Measurements from ENCODE around the gene TRAF7. TPM values are rescaled to one million over a fixed set of nuclear protein-coding genes. Genes with fewer than 3 reads are reported as not detected.

TRAF7 gene
- total RNA-seq, 1 experiment from 2014 or later, result 160 TPM

- TF ChIP-seq CBX3 (IDR thresholded peaks at IDR 0.05; ENCODE audit: low read depth), result no peak
- no peak for TF ChIP-seq JUND (IDR thresholded peaks at IDR 0.05)
- TF ChIP-seq RAD21 (IDR thresholded peaks at IDR 0.05; ENCODE audit: low read depth), result no peak
Measured at GRCh38 chr16:2156849-2157224, 1.3 kb downstream of the TRAF7 start (continued).

- intact Hi-C loops (cut with micrococcal nuclease), result loop anchor here (5.0 kb wide), 1 partner anchor 865 kb away; the partner anchor contains the start of genes HCFC1R1, THOC6 and TNFRSF12A
- Histone ChIP-seq H4K20me1 (ENCODE audit: insufficient read depth) (no peaks in the 10 kb centered on the region), H3K36me3 (ENCODE audit: control insufficient read depth in 1 of 2, insufficient read depth in 2 of 2, low read length in 2 of 2) (peaks cover 0 to 31% of the 10 kb centered on the region in 2 experiments; a peak in 2 of 4 replicates), H3K4me1 (ENCODE audit: control insufficient read depth in 1 of 2, insufficient read depth in 2 of 2, low read length in 2 of 2) (peaks cover 45 to 73% of the 10 kb centered on the region in 2 experiments), H3K9ac (ENCODE audit: low read length) (peak overlapping the region; percentile 98), H3K9me2 (ENCODE audit: insufficient read depth) (no peaks in the 10 kb centered on the region), H3K4me2 (ENCODE audit: low read length) (peak overlapping the region; percentile 97), H2AFZ (ENCODE audit: low read depth, low read length, poor library complexity, severe bottlenecking) (no peak overlapping the region), H3K27me3 (ENCODE audit: insufficient read depth, low read length) (no peaks in the 10 kb centered on the region), H3K9me3 (ENCODE audit: control insufficient read depth in 1 of 2, insufficient read depth in 1 of 2, low read depth in 1 of 2, low read length in 2 of 2) (no peaks in the 10 kb centered on the region), H3K27ac (ENCODE audit: low read depth, low read length) (peak overlapping the region; percentile 80; the same call in 1 of the 2 replicates), H3K4me3 (replicated peaks in 1 of 2; ENCODE audit: low read depth in 1 of 2, low read length in 2 of 2) (no peak overlapping the region; a peak in 1 of 4 replicates), H3K79me2 (ENCODE audit: insufficient read depth, low read length) (peaks cover 92% of the 10 kb centered on the region)
- no peak for TF ChIP-seq EZH2phosphoT487 (IDR thresholded peaks at IDR 0.05; ENCODE audit: borderline replicate concordance)
- ChIA-PET POLR2A (no interaction called here), RAD21 (ENCODE audit: low non-redundant PET in 1 of 2, low total read pairs in 2 of 2, uncharacterized antibody in 2 of 2, unreplicated experiment in 2 of 2) (no interaction called here), CTCF (no interaction called here)
- ATAC-seq (no peak), DNase-seq (ENCODE audit: low read depth, low spot score) (no peak)
- BruUV-seq (replicated peaks), result no TSS peak
Measured at GRCh38 chr16:2157480-2158261, 2.1 kb downstream of the TRAF7 start.

- DNase-seq (ENCODE audit: low read depth, low spot score) (no peak), ATAC-seq (no peak)
- no peaks in the 10 kb centered on the region for H3K27me3 ChIP-seq (ENCODE audit: insufficient read depth, low read length)
- H3K4me3 ChIP-seq (replicated peaks in 1 of 2; ENCODE audit: low read depth in 1 of 2, low read length in 2 of 2), result no peak overlapping the region
- H3K79me2 ChIP-seq (ENCODE audit: insufficient read depth, low read length), result peaks cover 92% of the 10 kb centered on the region
- peaks cover 44 to 73% of the 10 kb centered on the region in 2 experiments for H3K4me1 ChIP-seq (ENCODE audit: control insufficient read depth in 1 of 2, insufficient read depth in 2 of 2, low read length in 2 of 2)
- CTCF ChIA-PET, result no interaction called here
- H3K27ac ChIP-seq (ENCODE audit: low read depth, low read length), result peak overlapping the region; percentile 80; the same call in 1 of the 2 replicates
- H3K36me3 ChIP-seq (ENCODE audit: control insufficient read depth in 1 of 2, insufficient read depth in 2 of 2, low read length in 2 of 2), result peaks cover 0 to 25% of the 10 kb centered on the region in 2 experiments; a peak in 2 of 4 replicates
- POLR2A ChIA-PET, result no interaction called here
- RAD21 ChIA-PET (ENCODE audit: low non-redundant PET in 1 of 2, low total read pairs in 2 of 2, uncharacterized antibody in 2 of 2, unreplicated experiment in 2 of 2), result no interaction called here
- no peaks in the 10 kb centered on the region for H4K20me1 ChIP-seq (ENCODE audit: insufficient read depth)
- no peak overlapping the region for H2AFZ ChIP-seq (ENCODE audit: low read depth, low read length, poor library complexity, severe bottlenecking)
- peak overlapping the region; percentile 97; the same call in 1 of the 2 replicates for H3K4me2 ChIP-seq (ENCODE audit: low read length)
- peak overlapping the region; percentile 98; the same call in 1 of the 2 replicates for H3K9ac ChIP-seq (ENCODE audit: low read length)
- intact Hi-C loops (cut with micrococcal nuclease), result loop anchor here (5.0 kb wide), 1 partner anchor 864 kb away; the partner anchor contains the start of genes HCFC1R1, THOC6 and TNFRSF12A
- no peak for TF ChIP-seq CTCF (IDR thresholded peaks at IDR 0.05 in 2 of 3, conservative IDR thresholded peaks at IDR 0.05 in 1 of 3; ENCODE audit: borderline replicate concordance in 1 of 3, insufficient read depth in 1 of 3, low read depth in 2 of 3, low read length in 2 of 3)
- no peak for TF ChIP-seq REST (IDR thresholded peaks at IDR 0.05; ENCODE audit: low read depth)
- H3K9me2 ChIP-seq (ENCODE audit: insufficient read depth), result no peaks in the 10 kb centered on the region
- BruUV-seq (replicated peaks), result no TSS peak
- H3K9me3 ChIP-seq (ENCODE audit: control insufficient read depth in 1 of 2, insufficient read depth in 1 of 2, low read depth in 1 of 2, low read length in 2 of 2), result no peaks in the 10 kb centered on the region
Measured at GRCh38 chr16:2158262-2158638, 2.7 kb downstream of the TRAF7 start.
